DMS79 (cell line): ENCODE data around the gene ITCH.
"Not testable (repeated sequence)": the region's sequence is repeated elsewhere in the genome, so short reads cannot be mapped to it uniquely, and the experiment has no call there.

ENCODE experiments used
- DNase-seq: peaks from one replicate; lab custom pipeline; 2025; lab: John Stamatoyannopoulos, UW

The ITCH gene

DNA sequence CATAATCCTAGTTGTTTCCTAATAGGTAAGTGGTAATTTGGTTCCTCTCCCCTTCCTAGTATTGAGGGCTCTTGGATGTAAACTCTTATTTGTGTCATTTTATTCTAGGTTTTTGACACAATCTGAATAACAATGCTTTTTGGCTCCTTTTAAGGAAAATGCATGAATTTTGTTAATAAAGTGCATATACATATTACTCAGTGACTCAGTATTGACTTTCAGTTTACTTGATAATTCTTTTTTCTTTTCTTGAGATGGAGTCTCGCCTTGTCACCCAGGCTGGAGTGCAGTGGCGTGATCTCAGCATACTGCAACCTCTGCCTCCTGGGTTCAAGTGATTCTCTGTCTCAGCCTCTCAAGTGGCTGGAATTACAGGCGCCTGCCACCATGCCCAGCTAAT lies 19.1 kb downstream of the ITCH start:
- no peak for DNase-seq

DNA sequence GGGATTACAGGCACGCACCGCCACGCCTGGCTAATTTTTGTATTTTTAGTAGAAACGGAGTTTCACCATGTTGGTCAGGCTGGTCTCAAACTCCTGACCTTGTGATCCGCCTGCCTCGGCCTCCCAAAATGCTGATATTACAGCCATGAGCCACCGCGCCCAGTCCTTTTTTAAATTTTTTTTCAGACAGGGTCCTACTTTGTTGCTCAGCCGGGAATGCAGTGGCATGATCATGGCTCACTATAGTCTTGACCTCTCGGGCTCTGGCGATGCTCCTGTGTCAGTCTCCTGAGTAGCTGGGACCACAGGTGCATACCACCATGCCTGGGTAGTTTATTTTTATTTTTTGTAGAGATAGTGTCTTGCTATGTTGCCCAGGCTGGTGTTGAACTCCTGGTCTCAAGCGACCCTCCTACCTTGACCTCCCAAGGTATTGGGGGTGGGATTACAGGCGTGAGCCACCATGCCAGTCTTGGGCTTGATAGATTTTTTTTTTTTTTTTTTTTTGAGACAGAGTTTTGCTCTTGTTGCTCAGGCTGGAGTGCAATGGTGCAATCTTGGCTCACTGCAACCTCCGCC lies 19.9 kb downstream of the ITCH start:
- DNase-seq, result not testable (repeated sequence)

DNA sequence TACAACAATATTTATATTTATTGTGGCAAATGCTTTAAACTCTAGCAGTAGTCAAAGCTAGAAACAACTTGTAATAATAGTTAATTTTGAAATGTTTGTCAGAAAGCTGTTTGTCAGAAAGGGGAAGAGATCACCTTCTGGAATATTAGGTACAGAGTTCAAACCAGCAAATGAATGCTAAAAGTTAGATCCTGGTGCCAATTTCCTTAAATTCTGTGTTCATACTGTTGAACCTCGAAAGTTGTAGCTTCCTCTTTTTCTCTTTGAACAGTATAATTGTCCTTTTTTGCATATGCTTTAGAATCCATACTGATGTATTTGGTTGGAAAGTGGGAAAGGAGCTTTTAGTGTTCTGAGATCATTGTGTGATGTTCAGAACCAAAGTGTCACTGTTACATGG lies 22.4 kb downstream of the ITCH start:
- no peak for DNase-seq

DNA sequence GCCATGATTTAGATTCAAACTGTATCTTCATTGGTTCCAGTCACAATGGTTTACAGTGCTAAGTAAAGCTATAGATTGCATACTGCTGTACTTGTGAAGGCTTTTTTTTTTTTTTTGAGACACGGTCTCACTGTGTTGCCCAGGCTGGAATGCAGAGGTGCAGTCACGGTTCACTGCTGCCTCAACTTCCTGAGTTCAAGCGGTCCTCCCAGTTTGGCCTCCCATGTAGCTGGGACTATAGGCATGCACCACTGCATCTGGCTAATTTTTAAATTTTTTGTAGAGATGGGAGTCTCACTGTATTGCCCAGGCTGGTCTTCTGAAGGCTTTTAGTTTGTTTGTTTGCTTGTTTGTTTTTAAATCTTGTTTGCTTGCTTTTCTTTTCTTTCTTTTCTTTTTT lies 24.9 kb downstream of the ITCH start:
- DNase-seq, result no peak

DNA sequence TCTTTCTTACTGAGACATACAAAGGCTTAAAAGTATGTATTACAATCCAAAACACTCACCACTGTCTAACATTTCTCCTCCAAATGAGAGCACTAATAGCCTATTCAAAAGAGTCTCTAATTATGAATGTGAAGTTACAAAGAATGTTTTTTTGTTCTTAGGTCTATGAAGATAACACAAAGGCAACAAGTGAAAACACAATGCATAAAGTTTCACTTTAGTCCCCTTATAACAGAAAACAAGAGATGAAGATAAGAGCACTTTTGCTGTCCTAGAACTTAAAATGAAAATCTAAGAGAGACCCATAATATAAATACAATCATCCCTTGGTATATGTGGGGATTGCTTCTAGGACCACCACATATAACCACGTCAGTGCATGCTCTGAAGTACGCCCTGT lies 25.6 kb downstream of the ITCH start:
- DNase-seq, result no peak

DNA sequence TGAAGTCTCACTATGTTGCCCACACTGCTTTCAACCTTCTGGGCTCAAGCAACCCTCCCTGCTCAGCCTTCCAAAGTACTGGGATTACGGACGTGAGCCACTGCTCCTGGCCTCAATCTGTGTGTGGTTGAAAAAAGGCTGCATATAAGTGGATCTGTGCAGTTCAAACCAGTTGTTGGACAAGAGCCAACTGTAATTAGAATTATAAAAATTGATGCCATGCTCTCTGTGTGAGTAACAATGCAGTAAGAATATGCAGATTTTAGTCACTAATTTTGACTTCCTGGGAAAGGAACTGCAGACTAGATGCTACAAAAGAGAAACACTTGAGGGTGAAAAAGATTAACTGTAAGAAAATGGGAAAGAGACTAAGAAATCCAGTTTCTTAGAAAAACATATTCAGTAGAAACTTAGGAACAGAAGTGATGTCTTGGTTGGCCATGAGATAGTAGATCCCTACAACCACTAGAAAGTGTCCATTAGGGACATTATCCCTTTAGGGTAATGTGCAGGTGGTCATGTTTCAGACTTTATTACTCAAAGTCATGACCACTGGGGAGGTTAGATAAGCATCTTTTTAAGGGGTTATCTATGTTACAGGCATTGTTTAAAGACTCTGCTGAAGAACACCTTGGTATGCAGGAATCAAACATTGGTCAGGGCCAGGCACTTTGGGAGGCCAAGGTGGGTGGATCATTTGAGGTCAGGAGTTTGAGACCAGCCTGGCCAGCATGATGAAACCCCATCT lies 26.3 kb downstream of the ITCH start:
- no peak for DNase-seq

DNA sequence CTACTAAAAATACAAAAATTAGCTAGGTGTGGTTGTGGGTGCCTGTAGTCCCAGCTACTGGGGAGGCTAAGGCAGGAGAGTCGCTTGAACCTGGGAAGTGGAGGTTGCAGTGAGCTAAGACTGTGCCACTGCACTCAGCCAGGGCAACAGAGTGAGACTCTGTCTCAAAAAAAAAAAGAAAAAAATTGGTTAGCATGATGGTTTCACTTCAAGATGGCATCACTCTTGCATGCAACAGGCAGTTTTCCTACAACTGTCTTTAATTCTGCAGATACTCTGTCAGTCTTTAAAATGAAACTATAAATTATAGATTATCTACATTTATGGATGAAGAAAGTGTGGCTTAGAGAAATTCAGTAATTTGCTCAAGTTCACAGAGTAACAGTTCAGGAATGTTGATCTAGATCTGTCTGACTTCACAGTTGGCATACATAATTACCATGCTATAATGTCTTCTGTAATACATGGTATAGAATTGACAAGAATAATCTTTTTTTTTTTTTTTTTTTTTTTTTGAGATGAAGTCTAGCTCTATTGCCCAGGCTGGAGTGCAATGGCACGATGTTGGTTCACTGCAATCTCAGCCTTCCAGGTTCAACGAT lies 27.0 kb downstream of the ITCH start:
- no peak for DNase-seq

DNA sequence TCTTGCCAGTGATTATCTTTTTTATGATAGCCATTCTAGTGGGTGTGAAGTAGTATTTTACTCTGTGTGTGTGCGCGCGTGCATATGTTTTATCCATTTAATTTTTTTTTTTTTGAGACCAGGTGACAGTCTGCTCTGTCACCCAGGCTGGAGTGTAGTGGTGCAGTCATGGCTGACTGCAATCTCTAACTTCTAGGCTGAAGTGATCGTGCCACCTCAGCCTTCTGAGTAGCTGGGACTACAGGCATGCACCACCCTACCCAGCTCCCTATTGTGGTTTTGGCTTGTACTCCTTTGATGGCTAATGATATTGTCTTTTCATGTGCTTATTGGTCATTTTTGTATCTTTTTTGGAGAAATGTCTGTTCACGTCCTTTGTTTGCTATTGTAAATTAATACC lies 33.3 kb downstream of the ITCH start:
- DNase-seq, result peak; percentile 50

DNA sequence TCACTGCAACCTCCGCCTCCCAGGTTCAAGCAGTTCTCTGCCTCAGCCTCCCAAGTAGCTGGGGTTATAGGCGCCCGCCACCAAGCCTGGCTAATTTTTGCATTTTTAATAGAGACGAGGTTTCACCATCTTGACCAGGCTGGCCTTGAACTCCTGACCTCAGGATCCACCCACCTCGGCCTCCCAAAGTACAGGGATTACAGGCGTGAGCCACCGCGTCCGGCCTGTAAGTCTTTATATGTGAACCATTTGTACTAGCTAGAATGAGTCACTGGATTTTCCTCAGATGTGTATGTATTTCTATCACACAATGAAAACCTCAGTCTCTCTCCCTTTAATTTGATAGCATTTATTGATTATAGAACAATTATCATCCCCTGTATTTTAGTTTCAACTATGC lies 34.0 kb downstream of the ITCH start:
- DNase-seq, result no peak

DNA sequence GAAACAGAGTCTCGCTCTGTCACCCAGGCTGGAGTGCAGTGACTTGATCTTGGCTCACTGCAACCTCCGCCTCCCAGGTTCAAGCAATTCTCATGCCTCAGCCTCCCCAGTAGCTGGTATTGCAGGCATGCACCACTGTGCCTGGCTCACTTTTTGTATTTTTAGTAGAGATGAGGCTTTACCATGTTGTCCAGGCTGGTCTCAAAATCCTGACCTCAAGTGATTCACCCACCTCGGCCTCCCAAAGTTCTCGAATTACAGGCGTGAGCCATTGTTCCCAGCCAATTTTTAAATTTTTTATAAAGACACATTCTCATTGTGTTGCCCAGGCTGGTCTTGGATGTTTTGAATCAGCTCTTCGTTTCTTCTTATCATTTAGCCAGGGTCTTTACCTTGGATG lies 37.7 kb downstream of the ITCH start:
- not testable (repeated sequence) for DNase-seq

DNA sequence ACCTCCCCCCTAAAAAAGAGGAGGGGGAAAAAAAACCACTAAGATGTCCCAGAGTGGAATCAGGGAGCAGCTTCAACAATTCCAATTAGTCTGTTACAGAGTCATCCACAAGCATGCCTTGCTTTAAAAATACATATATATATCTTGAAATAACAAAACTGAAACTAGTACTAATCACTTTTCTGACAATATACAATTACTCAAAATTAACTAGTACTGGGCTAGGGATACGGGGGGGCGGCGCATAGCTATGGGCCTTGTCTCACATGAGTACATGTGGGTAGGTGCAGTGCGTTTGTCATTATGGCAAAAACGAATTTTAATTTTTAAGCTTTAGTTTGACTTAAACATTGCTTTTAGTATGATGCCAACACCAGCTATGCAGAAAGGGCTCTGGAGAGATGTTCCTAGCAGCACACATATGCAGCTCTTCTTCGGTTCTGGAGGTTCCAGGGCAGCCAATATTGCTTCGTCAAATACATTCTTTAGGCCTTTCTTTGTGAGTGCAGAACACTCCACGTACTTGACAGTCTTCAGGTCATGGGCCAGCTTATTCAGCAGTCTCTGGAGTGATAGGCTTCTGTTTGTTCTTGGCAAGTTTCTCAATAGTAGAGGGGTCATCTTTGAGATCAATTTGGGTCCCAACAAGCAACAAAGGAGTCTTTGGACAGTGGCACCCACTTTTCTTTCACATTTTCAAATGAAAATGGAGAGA lies 38.8 kb downstream of the ITCH start:
- DNase-seq, result no peak

DNA sequence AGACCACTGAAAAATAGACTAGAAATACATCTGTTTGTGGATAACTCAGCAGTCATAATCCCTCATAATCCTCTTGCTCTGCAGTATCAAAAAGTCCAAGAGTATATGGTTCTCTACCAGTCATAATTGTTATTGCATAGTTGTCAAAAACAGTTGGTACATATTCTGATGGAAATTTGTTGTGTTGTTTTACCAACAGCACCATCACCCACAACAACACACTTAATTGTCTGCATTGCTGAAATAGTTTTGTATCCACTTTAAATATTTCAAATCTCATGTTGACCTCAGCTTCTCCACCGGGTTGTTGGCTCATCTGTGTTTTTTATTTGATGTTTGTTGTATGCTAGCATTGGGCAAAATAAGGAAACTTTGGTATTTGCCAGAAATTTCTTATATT lies 39.4 kb downstream of the ITCH start:
- DNase-seq, result no peak

DNA sequence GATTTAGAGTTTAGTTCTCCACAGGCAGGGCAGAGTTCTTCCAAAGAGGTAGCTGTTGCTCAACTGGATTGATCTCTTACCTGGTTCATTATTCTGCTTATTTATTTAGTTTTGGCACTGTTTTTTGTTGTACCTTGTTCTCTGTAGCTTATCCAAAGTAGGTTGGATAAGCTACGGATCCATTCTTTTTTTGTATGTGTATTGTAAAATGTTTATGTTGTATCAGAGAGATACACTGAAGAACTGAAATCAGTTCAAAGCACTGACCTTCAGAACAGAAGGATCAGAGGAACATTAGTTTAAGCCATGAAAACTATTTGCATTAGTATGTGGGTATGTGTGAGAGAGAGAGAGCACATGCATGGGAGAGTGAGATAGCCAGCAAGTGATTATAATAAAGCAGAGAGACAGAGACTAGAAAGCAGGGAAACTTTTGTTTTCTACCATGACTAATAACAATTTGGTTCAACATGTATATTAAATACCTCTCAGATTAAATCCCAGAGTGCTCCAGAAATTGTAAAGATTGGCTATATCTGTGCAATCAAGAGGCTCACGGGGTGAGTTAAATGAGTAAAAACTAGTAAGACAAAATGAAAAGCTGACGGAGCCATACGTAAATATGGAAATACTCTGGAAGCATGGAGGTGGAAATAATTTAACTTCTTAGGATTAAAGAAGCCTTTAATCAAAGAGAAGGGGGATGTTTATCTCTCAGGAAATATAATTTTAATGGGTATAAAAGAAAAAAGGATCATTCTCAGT lies 40.2 kb downstream of the ITCH start:
- no peak for DNase-seq

DNA sequence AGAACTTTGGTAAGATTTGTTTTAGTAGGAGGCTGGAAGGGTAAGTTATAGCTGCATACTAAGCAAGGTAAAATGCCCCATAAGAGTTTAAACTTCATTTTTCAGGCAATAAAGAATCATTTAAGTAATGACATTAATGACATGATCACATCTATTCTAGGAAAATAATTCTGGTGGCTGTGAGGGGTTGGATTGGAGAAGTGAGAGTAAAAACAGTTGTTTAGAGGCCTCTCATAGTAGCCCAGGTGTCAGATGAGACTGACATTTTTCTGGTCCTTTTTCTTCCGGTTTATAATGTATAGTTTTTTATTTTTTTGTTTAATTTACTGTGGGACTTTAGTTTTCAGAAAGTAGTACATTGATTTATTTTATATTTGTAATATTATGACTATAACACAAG lies 40.8 kb downstream of the ITCH start:
- no peak for DNase-seq

DNA sequence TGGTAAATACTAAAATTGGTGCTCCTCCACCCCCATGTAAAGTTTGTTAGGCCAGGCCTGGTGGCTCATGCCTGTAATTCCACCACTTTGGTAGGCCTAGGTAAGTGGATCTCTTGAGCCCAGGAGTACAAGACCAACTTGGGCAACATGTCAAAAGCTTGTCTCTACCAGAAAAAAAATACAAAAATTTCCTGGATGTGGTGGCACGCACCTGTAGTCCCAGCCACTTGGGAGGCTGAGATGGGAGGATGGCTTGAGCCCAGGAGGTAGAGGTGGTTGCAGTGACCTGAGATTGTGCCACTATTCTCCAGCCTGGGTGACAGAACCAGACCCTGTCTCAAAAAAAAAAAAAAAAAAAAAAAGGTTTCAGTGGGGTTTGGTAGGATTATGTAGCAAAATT lies 41.7 kb downstream of the ITCH start:
- no peak for DNase-seq

DNA sequence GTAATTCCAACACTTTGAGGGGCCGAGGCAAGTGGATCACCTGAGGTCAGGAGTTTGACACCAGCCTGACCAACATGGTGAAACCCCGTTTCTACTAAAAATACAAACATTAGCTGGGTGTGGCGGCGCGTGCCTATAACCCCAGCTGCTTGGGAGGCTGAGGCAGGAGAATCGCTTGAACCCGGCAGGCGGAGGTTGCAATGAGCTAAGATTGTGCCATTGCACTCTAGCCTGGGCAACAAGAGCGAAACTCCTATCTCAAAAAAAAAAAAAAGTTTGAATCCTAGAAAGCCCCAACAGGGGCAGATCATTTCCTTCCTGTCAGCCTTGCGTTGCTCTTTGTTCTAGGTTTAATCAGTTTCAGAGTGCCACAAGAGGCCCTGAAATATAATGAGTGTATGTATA lies 42.2 kb downstream of the ITCH start:
- not testable (repeated sequence) for DNase-seq

DNA sequence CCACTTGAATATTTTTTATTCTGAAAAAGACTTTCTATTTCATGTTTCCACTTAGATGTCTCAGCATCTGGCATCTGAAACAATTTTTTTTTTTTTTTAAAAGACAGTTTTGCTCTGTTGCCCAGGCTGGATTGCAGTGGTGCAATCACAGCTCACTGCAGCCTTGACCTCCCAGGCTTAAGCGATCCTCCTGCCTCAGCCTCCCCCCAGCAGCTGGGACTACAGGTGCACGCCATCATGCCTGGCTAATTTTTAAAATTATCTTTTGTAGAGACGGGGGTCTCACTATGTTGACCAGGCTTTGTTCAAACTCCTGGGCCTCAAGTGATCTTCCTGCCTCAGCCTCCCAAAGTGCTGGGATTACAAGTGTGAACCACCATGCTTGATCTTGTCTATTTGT lies 42.9 kb downstream of the ITCH start:
- DNase-seq, result not testable (repeated sequence)

DNA sequence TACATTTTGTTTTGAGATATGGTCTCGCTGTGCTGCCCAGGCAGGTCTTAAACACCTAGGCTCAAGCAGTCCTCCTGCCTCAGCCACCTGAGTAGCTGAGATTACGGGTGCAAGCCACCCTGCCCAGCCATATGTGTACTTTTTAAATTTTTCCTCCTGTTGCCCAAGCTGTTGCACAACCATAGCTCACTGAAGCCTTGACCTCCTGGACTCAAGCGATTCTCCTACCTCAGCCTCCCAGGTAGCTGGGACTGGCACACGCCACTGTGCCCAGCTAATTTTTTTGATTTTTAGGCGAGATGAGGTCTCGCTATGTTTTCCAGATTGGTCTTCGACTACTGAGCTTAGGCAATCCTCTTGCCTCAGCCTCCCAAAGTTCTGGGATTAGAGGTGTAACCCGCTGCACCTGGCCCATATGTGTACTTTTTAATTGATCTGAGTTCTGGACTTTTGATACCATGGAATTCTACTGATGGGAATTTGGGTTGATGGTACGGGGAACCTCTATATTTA lies 44.9 kb downstream of the ITCH start:
- DNase-seq, result no peak

DNA sequence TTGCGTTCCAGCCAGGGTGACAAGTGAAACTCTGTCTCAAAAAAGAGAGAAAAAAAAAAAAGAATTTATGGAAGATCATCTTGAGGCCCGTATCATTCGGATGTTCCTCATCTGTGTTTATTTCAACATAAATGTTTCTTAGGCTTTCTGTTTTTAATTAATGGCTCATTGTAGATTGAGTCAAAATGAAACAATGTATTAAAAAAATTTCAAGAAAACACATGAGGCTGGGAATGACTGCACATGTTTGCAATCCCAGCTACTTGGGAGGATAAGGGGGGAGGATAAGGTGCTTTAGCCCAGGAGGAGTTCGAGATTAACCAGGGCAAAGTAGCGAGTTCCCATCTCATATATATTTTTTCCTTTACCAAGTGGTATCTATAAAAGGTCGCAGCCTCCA lies 47.3 kb downstream of the ITCH start:
- no peak for DNase-seq

DNA sequence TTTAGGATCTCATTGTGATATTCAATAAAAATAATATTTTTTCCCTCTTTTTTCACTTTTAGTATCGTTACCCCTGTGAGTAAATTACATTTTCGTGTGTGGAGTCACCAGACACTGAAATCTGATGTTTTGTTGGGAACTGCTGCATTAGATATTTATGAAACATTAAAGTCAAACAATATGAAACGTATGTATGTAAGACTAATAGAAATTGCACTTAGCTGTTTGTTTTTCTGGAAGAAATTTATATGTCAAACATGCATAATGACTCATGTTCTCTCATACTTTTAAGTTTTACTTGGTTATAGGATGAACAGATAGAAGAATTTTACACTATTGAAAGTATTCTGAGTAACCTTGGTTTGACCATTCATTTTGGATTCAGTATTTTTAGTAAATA lies 49.4 kb downstream of the ITCH start:
- DNase-seq, result no peak

DNA sequence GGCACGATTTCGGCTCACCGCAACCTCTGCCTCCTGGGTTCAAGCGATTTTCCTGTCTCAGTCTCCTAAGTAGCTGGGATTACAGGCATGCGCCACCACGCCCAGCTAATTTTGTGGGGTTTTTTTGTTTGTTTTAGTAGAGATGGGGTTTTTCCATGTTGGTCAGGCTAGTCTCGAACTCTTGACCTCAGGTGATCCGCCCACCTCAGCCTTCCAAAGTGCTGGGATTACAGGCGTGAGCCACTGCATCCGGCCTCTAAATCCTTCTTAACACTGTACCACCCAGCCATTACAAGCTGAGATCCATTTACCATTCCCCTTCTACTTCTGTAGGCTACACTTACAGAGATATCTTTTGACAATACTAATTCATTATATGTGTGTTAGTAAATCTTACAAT lies 51.5 kb downstream of the ITCH start:
- not testable (repeated sequence) for DNase-seq

DNA sequence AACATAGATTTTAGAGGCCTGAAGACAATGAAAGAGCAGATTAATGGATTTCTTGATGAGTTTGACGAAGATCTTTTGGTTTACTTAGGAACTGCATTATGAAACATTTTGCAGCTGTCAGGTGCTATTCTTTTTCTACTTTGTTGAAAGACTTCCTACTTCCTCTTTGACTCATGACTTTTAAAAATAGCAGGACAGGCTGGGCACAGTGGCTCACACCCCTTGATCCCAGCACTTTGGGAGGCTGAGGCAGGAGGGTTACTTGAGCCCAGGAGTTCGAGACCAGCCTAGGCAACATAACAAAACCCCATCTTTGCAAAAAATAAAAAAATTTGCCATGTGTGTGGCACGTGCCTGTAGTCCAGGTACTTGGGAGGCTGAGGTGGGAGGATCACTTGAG lies 52.0 kb downstream of the ITCH start:
- no peak for DNase-seq
